G401.6 (cell line): Measurements from ENCODE around the gene MYL9.

ENCODE experiments used
- FAIRE-seq: peaks from 2 replicates; lab custom pipeline; 2012; peaks lifted over from hg19 to GRCh38; lab: Jason Lieb, UNC

MYL9 gene

DNA sequence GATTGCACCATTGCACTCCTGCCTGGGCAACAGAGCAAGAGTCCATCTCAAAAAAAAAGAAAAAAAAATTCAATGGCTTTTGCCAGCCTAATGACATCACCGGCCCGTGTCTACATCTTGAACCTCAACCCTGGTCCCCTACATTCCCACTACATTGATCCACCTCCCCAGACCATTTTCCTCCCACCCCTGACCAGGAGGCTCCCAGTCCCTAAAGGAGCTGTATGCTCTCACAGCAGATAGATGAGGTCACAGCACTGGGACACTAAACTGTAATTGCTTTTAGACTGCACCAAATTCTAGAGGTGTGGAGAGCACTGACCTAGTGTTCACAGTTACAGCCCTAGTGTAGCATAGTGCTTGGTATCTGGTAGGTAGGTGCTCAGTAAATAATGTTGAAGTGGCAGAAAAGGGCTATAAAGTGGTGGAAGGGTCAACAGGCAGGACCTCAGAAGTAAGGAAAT lies 42.7 kb downstream of the MYL9 start:
- FAIRE-seq, result no peak

DNA sequence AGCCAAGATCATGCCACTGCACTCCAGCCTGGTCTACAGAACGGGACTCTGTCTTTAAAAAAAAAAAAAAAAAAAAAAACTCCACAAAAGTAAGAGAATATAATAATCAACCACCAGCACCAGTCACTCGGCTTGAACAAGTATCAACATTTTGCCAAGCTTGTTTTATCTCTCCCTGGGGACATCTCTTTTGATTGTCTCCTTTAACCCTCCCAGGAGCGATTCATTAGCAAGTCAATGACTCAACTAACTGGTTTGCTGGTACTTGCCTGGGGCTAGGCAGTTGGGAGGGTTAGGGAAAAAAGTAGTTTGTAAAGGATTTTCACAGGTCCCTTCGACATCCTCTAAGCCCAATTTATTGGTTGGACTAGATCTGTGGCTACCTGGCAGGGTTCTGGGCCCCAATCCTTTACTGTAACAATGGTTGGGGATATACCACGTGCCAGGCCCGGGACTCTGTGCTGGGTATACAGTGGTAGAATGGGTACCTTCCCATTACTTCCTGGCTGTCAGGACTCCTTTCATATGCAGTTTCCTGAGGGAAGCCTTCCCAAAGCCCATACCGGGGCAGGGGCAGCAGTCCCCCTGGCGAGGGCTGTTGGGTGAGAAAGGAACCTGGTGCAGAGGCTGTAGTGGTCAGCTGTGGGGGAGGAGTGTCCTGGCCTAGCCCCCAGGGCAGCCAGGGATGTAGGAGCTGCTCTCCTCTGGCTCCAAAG lies 44.2 kb downstream of the MYL9 start:
- no peak for FAIRE-seq

DNA sequence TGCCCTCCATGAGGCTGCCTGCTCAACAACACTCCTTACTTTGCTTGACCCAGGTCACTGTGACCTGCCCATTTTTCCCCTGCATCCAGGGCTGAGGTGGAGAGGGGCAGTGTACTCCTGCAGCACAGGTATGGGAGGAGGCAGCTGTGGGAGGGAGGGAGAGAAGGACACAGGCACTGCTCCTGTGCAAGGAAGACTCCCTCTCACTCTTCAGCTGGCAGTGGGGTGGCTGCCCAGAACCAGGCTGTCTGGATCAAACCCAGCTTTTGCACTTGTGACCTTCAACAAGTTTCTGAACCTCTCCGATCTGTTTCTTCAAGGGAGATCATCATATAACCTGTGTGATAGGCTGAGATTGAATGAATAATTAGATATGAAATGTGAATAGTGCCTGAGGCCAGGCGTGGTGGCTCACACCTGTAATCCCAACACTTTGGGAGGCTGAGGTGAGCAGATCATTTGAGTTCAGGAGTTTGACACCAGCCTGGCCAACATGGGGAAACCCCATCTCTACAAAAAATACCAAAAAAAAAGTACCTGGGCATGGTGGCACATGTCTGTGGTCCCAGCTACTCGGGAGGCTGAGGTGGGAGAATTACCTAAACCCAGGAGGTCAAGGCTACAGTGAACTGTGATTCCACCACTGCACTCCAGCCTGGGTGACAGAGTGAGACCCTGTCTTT lies 46.2 kb downstream of the MYL9 start:
- FAIRE-seq, result no peak

DNA sequence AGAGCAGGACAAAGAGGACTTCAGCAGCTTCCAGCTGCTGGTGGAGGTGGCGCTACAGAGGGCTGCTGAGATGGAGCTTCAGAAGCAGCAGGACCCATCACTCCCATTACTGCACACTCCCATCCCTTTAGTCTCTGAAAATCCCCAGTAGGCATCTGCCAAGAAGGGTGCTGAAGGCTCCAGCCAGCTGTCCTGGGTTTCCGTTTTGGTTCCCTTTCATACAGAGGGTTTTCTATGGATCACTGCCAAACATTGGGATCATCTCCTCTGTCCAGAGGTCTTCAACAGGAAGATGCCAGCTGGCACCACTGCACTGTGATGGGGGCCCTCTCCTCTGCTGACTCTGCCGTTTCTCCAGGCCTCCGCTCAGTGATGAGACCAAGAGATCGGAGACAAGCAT lies 50.0 kb downstream of the MYL9 start:
- no peak for FAIRE-seq

DNA sequence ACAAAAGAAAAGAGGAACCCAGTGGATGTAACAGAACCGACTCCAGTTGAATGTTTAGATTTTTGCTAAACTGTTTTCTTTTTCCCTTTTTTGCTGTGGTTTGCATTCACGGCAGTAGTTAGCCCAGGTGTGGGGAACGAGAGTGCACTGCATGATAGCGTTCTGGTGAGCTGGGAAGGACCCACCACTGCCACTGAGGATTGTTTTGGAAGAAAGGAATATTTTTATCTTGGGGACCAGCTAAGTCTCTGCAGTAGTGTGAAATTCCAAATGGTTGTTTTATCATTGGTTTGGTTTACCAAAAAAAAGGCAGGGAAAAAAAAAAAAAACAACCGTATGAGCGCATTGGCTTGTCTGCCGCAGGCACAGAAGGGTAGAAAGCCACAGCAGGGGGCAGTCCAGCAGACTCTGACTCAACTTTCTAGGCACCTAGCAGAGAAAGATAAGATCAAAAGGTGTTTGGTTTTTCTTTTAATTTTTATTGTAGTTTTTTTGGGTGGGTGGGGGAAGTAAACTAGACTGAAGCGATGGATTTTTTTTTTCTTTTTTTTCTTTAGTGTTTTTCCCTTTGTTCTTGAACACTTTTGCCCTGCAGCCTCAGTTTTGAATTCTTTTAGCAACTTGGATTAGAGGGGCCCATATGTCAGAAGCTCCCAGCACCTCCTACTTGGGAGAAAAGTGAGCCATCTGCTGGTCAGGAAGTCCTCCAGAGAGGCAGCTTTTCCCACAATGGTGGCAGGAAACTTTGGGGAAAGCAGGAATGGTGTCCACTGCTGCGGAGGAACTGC lies 50.7 kb downstream of the MYL9 start:
- FAIRE-seq, result no peak

DNA sequence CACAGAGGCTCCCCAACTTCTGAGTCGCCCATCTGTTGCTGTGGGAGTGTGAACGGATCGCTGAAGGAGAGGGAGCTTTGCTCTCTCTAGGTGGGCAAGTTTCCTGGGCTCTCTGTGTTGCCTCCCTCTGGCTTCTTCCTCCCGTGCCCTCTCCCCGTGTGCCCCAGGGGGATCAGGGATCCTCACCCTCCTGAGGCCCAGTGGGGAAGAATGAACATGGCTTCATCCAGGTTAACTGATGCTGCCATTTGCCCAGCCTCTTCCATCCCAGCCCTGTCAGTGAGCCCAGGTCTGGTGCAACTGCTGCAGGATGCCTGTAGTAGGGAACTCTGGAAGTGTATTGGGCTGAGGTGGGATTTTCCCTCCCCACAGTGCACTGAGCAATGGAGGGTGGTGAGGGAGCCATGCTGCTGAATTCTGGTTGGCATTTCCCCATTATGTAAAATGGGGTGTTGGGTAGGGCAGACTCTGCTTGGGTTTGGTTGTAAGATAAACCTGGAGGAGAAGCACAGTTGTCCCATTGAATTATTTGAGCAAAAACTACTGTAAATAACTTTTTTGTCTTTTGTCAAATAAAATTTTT lies 52.1 kb downstream of the MYL9 start:
- FAIRE-seq, result no peak

DNA sequence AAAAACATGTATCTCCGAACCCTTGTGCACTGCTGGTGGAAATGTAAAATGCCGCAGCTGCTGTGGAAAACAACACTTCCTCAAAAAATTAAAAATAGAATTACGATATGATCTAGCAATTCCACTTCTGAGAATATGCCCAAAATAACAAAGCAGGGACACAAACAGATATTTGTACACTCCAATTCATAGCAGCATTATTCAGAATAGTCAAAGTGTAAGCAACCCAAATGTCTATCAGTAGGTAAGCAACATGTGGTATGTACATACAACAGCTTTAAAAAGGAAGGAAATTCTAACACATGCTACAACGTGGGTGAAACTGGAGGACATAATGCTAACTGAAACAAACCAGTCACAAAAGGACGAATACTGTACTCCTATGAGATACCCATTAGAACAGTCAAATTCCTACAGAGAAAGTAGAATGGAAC lies 58.6 kb downstream of the MYL9 start:
- no peak for FAIRE-seq
